Heart right ventricle (tissue), 16 donors: Measurements from ENCODE around the gene FAM136A. TPM values are rescaled to one million over a fixed set of nuclear protein-coding genes. Genes with fewer than 3 reads are reported as not detected.

Experiments used
- ATAC-seq, 8 donors: fragments of 200-7000 bp; cut with Tn5 transposase; one replicate each; pipeline ENCODE4 v1.9.1; 2020; ENCODE audit warnings: mild to moderate bottlenecking in 8 of 8, moderate library complexity in 8 of 8, moderate number of reproducible peaks in 1 of 8
- DNase-seq, 2 donors: peaks; one replicate each; pipeline ENCODE4 v3.0.0-alpha.2; 2020
- H3K27ac ChIP-seq, 10 donors: fragments of 200-600 bp; sonication (generic) in 2 of 10; one replicate each; pipeline versions ENCODE4 v1.5.0 to v1.8.0; 2020 to 2022; ENCODE audit warnings: mild to moderate bottlenecking in 3 of 10
- H3K27me3 ChIP-seq, 7 donors: fragments of 200-600 bp; one replicate each; pipeline ENCODE4 v1.8.0; 2021 to 2022; ENCODE audit warnings: mild to moderate bottlenecking in 2 of 7
- H3K36me3 ChIP-seq, 9 donors: fragments of 200-600 bp; sonication (generic) in 1 of 9; one replicate each; pipeline versions ENCODE4 v1.5.0 to v1.8.0; 2020 to 2022; ENCODE audit warnings: mild to moderate bottlenecking in 2 of 9
- H3K4me1 ChIP-seq, 9 donors: fragments of 200-600 bp; sonication (generic) in 1 of 9; one replicate each; pipeline versions ENCODE4 v1.5.0 to v1.8.0; 2020 to 2022; ENCODE audit warnings: mild to moderate bottlenecking in 4 of 9
- H3K4me3 ChIP-seq, 10 donors: fragments of 200-600 bp; sonication (generic) in 2 of 10; one replicate each; pipeline versions ENCODE4 v1.5.0 to v1.8.0; 2020 to 2022; ENCODE audit warnings: mild to moderate bottlenecking in 7 of 10, moderate library complexity in 2 of 10
- H3K9me3 ChIP-seq, 11 donors: fragments of 200-600 bp in 10 of 11; sonication (generic) in 2 of 11; one replicate each; pipeline versions ENCODE4 v1.5.0 to v1.8.0; 2013 to 2022; ENCODE audit warnings: mild to moderate bottlenecking in 2 of 11, control low read depth in 1 of 11, moderate library complexity in 1 of 11
- CTCF ChIP-seq, 9 donors: fragments of 200-600 bp; sonication (generic) in 2 of 9; IDR thresholded peaks; one replicate each; pipeline versions ENCODE4 v1.5.0 to v1.8.0; 2021 to 2022; ENCODE audit warnings: antibody characterized with exemption in 9 of 9, mild to moderate bottlenecking in 5 of 9, moderate library complexity in 1 of 9
- WGBS, 2 donors: extraction: QIAGEN DNeasy Blood & Tissue Kit; methylation state at CpG; one replicate each; pipeline ENCODE4 v1.1.7; 2013; ENCODE audit warnings: inconsistent platforms in 1 of 2; 5-methylcytosine and 5-hydroxymethylcytosine counted together
- intact Hi-C, 10 donors: fragments of 100-400 bp; cut with DNase I; formaldehyde crosslinking; loops; one replicate each; pipeline versions ENCODE4 v1.11.1 to v1.14.2; 2022
- polyA plus RNA-seq, 2 donors: library from polyadenylated mRNA; stranded (reverse); fragments of 200-250 nt; gene quantifications; one replicate each; pipeline ENCODE4 v1.2.3, GENCODE V29; 2013
- total RNA-seq, 10 donors: library from RNA; stranded (reverse); fragmentation: NEBNext Ultra II Directional in 3 of 10; extraction: Animal tissue kit (Norgen Biotek cat#: 25700) in 3 of 10; gene quantifications; one replicate each; pipeline versions ENCODE4 v1.2.1 to v1.2.4, GENCODE V29; 2021 to 2023
- donor health status: Arrhythmogenic right ventricular cardiomyopathy.
- donor health status: ischemic (EF 13 %, LVEDD 7.1; RV severe dilation, severe dysfunction).
- donor health status: healthy with polysubstance abuse.
- donor health status: DM: no; HTN: yes; CAD: no.
- donor health status: DM: no; HTN: no; CAD: no.
- donor health status: ischemic (EF 25% LVEDD 6.9; RV normal size, moderate dysfunction).
- donor health status: ischemic (EF 25% LVEDD 5.7; RV mildly dilated, moderate dysfunction).
- donor health status: healthy.
- donor health status: DM: yes; HTN: yes; CAD: no.
- donor health status: Ischemic cardiomyopathy.
- donor health status: ischemic (EF 35%, LVEDD 5.7; RV mildly dilated, moderate dysfunction).
- donor health status: nonischemic (EF 11% LVEDD 7.7; RV severe dilation, severe dysfunction).
- donor health status: DM: yes; HTN: yes; CAD: no.
- donor health status: PGD.
- donor health status: ischemic (EF 29% LVEDD 5.4; RV normal size, mild dysfunction).
- donor health status: nonischemic (EF 23%, LVEDD 6.1; RV moderate dilation, normal function).

The FAM136A gene
- total and polyA plus RNA-seq, 12 donors = 17.6 to 29.2 (median 21.0) TPM

DNA sequence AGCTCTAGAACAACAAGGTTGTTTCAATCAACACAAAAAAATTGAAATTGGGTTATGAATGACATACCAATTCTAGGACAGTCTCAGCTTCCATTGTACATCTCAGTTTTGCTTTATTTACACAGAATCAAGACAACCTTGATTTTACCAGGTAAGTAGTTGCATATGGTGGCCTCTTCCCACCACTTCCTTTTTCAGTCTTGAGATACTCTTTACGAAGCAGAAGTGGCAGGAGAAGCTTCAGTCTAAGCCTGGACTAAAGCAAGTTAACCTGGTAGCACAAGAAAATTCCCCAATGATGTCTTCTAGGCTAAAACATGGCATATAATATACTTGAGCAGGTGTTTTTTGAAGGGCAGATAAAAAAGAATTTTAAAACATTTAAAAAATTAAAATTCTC, 10.7 kb upstream of the FAM136A start:
- Histone ChIP-seq H3K27me3 (peaks cover 0 to 13% (median 6%) of the 10 kb centered on the region in 7 donors), H3K27ac (no peak overlapping the region), H3K9me3 (no peaks in the 10 kb centered on the region), H3K36me3 (no peaks in the 10 kb centered on the region), H3K4me3 (no peak overlapping the region), H3K4me1 (no peaks in the 10 kb centered on the region)
- intact Hi-C loops = no loop called here
- ATAC-seq (no peak), DNase-seq (no peak)
- 70 to 78% methylated on average over 1 of the region's 1 CpG for WGBS, 2 donors
- no peak for TF ChIP-seq CTCF (IDR thresholded peaks at IDR 0.05)

- intact Hi-C loops = no loop called here
- H3K27ac ChIP-seq = no peak overlapping the region
- H3K9me3 ChIP-seq = no peaks in the 10 kb centered on the region
- peaks cover 0 to 13% (median 2%) of the 10 kb centered on the region in 7 donors for H3K27me3 ChIP-seq
- WGBS, 2 donors = 67 to 79% methylated on average over 3 of the region's 3 CpGs
- TF ChIP-seq CTCF (IDR thresholded peaks at IDR 0.05) = no peak
- no peak for ATAC-seq
- H3K4me3 ChIP-seq = no peak overlapping the region
- DNase-seq = no peak
- no peaks in the 10 kb centered on the region for H3K36me3 ChIP-seq
- H3K4me1 ChIP-seq = no peaks in the 10 kb centered on the region
These were observed 9.0 kb upstream of the FAM136A start for GRCh38 chr2:70310899-70311298.

GRCh38 chr2:70305531-70305930, 3.7 kb upstream of the FAM136A start:
- no peak for TF ChIP-seq CTCF (IDR thresholded peaks at IDR 0.05)
- ATAC-seq = no peak
- 60 to 61% methylated on average over 3 of the region's 3 CpGs for WGBS, 2 donors
- Histone ChIP-seq H3K36me3 (peaks cover 0 to 2% (median 0%) of the 10 kb centered on the region in 9 donors), H3K9me3 (no peaks in the 10 kb centered on the region), H3K27ac (no peak overlapping the region), H3K4me3 (no peak overlapping the region), H3K4me1 (peaks cover 0 to 15% (median 12%) of the 10 kb centered on the region in 9 donors), H3K27me3 (peaks cover 0 to 8% (median 2%) of the 10 kb centered on the region in 7 donors)
- intact Hi-C loops = loop anchor here in 5 of 10 donors (2.0 to 10.0 kb wide), 5 partner anchors 111 to 343 kb away; partner anchors contain the start of gene C2orf42 (in 1 of the 5)
- DNase-seq = no peak

- H3K27ac ChIP-seq = no peak overlapping the region
- ATAC-seq = no peak
- peaks cover 0 to 15% (median 13%) of the 10 kb centered on the region in 9 donors for H3K4me1 ChIP-seq
- no peaks in the 10 kb centered on the region for H3K9me3 ChIP-seq
- H3K27me3 ChIP-seq = peaks cover 0 to 6% (median 0%) of the 10 kb centered on the region in 7 donors
- intact Hi-C loops = loop anchor here in 8 of 10 donors (1.0 to 10.0 kb wide), 9 partner anchors 110 to 392 kb away; partner anchors contain the start of gene C2orf42 (in 1 of the 8)
- H3K36me3 ChIP-seq = peaks cover 0 to 12% (median 4%) of the 10 kb centered on the region in 9 donors
- TF ChIP-seq CTCF (IDR thresholded peaks at IDR 0.05) = no peak
- whole genome bisulfite sequencing, 2 donors = 61 to 66% methylated on average over 4 of the region's 4 CpGs
- no peak overlapping the region for H3K4me3 ChIP-seq
- DNase-seq = no peak
These were observed 2.6 kb upstream of the FAM136A start for GRCh38 chr2:70304498-70304897.
